Measurements from ENCODE around the gene TRMU. TPM values are rescaled to one million over a fixed set of nuclear protein-coding genes. Genes with fewer than 3 reads are reported as not detected.

The TRMU gene
- total RNA-seq, 1 experiment from 2014 or later: 48.8 TPM

- in situ Hi-C loops (cut with HindIII; ENCODE audit: low pct_unique_long_range_greater_than_20kb, low sequenced_read_pairs): no loop called here
- H3K36me3 ChIP-seq (ENCODE audit: control insufficient read depth, insufficient read depth, low read length): no peaks in the 10 kb centered on the region
Measured at GRCh38 chr22:46362934-46363515, 27.5 kb downstream of the TRMU start.

DNA sequence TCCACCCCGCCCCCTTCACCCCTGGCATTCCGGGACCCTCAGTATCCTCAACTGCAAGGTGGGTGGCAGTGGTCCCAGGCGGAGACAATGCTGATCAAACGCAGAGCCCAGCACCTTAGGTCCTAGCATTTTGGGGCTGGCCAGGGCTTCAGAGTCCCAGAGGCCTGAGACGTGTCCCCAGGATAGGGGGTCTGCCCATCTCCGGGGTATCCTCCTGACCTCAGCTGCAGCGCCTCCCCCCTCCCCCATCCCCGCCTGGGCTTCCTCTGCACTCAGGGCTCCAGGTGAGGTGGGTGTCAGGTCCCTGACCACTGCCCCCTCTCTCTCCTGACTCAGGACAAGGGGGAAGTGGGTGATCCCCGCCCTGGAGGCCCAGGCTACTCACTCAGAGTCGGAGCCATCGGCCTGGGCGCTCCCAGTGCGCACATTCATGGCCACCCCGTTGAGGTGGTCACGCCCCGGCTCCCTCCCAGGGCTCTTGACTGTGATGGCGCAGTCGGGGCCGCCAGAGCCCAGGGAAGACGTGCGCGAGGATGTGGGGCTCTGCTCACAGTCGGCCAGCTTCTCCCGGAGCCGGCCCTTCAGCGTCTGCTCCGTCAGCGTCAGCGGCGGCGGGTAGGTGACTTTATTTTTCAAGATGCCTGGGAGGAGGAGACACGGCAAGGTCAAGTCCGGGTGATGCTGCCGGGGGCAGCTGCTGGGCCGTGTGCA, 28.3 kb downstream of the TRMU start:
- no peaks in the 10 kb centered on the region for H3K36me3 ChIP-seq (ENCODE audit: control insufficient read depth, insufficient read depth, low read length)
- ATAC-seq: no peak
- CTCF ChIA-PET: no interaction called here
- POLR2A ChIA-PET: no interaction called here
- in situ Hi-C loops (cut with HindIII; ENCODE audit: low pct_unique_long_range_greater_than_20kb, low sequenced_read_pairs): no loop called here
- no peaks in the 10 kb centered on the region for H3K27me3 ChIP-seq (ENCODE audit: control insufficient read depth, insufficient read depth, low read length)
- H3K9me3 ChIP-seq (ENCODE audit: control insufficient read depth, insufficient read depth, low read depth, low read length): no peaks in the 10 kb centered on the region
- DNase-seq (ENCODE audit: low read depth, low spot score): no peak
- H3K4me3 ChIP-seq (ENCODE audit: low read depth in 2 of 2, low read length in 2 of 2): no peak overlapping the region
- H3K27ac ChIP-seq (ENCODE audit: low read length): no peak overlapping the region
- BruUV-seq (replicated peaks): no TSS peak
- no peaks in the 10 kb centered on the region for H3K4me1 ChIP-seq (ENCODE audit: control insufficient read depth, insufficient read depth, low read length)
- intact Hi-C loops (cut with micrococcal nuclease; ENCODE audit: unreplicated experiment): no loop called here
- TF ChIP-seq, protein P1, sequence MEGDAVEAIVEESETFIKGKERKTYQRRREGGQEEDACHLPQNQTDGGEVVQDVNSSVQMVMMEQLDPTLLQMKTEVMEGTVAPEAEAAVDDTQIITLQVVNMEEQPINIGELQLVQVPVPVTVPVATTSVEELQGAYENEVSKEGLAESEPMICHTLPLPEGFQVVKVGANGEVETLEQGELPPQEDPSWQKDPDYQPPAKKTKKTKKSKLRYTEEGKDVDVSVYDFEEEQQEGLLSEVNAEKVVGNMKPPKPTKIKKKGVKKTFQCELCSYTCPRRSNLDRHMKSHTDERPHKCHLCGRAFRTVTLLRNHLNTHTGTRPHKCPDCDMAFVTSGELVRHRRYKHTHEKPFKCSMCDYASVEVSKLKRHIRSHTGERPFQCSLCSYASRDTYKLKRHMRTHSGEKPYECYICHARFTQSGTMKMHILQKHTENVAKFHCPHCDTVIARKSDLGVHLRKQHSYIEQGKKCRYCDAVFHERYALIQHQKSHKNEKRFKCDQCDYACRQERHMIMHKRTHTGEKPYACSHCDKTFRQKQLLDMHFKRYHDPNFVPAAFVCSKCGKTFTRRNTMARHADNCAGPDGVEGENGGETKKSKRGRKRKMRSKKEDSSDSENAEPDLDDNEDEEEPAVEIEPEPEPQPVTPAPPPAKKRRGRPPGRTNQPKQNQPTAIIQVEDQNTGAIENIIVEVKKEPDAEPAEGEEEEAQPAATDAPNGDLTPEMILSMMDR (IDR thresholded peaks at IDR 0.05): no peak
- no peak for TF ChIP-seq SIN3A (IDR thresholded peaks at IDR 0.05; ENCODE audit: borderline replicate concordance, insufficient read depth, low read depth, low read length)
- no peak for TF ChIP-seq TCF7L2 (IDR thresholded peaks at IDR 0.05; ENCODE audit: low read depth, low read length)
- TF ChIP-seq, protein P2, sequence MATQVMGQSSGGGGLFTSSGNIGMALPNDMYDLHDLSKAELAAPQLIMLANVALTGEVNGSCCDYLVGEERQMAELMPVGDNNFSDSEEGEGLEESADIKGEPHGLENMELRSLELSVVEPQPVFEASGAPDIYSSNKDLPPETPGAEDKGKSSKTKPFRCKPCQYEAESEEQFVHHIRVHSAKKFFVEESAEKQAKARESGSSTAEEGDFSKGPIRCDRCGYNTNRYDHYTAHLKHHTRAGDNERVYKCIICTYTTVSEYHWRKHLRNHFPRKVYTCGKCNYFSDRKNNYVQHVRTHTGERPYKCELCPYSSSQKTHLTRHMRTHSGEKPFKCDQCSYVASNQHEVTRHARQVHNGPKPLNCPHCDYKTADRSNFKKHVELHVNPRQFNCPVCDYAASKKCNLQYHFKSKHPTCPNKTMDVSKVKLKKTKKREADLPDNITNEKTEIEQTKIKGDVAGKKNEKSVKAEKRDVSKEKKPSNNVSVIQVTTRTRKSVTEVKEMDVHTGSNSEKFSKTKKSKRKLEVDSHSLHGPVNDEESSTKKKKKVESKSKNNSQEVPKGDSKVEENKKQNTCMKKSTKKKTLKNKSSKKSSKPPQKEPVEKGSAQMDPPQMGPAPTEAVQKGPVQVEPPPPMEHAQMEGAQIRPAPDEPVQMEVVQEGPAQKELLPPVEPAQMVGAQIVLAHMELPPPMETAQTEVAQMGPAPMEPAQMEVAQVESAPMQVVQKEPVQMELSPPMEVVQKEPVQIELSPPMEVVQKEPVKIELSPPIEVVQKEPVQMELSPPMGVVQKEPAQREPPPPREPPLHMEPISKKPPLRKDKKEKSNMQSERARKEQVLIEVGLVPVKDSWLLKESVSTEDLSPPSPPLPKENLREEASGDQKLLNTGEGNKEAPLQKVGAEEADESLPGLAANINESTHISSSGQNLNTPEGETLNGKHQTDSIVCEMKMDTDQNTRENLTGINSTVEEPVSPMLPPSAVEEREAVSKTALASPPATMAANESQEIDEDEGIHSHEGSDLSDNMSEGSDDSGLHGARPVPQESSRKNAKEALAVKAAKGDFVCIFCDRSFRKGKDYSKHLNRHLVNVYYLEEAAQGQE (IDR thresholded peaks at IDR 0.05; ENCODE audit: insufficient read depth in 1 of 2, low read depth in 2 of 2, low read length in 1 of 2): no peak
- no peak for TF ChIP-seq POLR2AphosphoS5 (IDR thresholded peaks at IDR 0.05; ENCODE audit: low read depth, low read length)

More at GRCh38 chr22:46362934-46363515, 27.5 kb downstream of the TRMU start:
- no peaks in the 10 kb centered on the region for H3K4me1 ChIP-seq (ENCODE audit: control insufficient read depth, insufficient read depth, low read length)
- H3K9me3 ChIP-seq (ENCODE audit: control insufficient read depth, insufficient read depth, low read depth, low read length): no peaks in the 10 kb centered on the region
- ATAC-seq: no peak
- H3K27ac ChIP-seq (ENCODE audit: low read length): no peak overlapping the region
- DNase-seq (ENCODE audit: low read depth, low spot score): no peak
- intact Hi-C loops (cut with micrococcal nuclease; ENCODE audit: unreplicated experiment): no loop called here
- no peaks in the 10 kb centered on the region for H3K27me3 ChIP-seq (ENCODE audit: control insufficient read depth, insufficient read depth, low read length)
- ChIA-PET POLR2A (no interaction called here), CTCF (no interaction called here)
- BruUV-seq (replicated peaks): no TSS peak
- TF ChIP-seq SIN3A (IDR thresholded peaks at IDR 0.05; ENCODE audit: borderline replicate concordance, insufficient read depth, low read depth, low read length) (no peak), TCF7L2 (IDR thresholded peaks at IDR 0.05; ENCODE audit: low read depth, low read length) (no peak), POLR2AphosphoS5 (IDR thresholded peaks at IDR 0.05; ENCODE audit: low read depth, low read length) (no peak)
- TF ChIP-seq, protein P1 (IDR thresholded peaks at IDR 0.05): no peak
- H3K4me3 ChIP-seq (ENCODE audit: low read depth in 2 of 2, low read length in 2 of 2): no peak overlapping the region
